ENCODE measurements around the gene ALDH3A2. TPM values are rescaled to one million over a fixed set of nuclear protein-coding genes. Genes with fewer than 3 reads are reported as not detected.

ALDH3A2 gene
- total RNA-seq, 1 donor from 2014 or later: 138 TPM

- Histone ChIP-seq H2AFZ (replicated peaks) (no peak overlapping the region), H3F3A (ENCODE audit: low read depth) (no peaks in the 10 kb centered on the region), H3K4me2 (no peak overlapping the region), H3K4me1 (peaks cover 5% of the 10 kb centered on the region), H3K27me3 (no peaks in the 10 kb centered on the region), H3K27ac (no peak overlapping the region), H3K36me3 (peaks cover 25% of the 10 kb centered on the region), H3K79me2 (ENCODE audit: low read depth) (peaks cover 63% of the 10 kb centered on the region), H3K9me3 (ENCODE audit: low read depth) (no peaks in the 10 kb centered on the region), H3K9ac (no peak overlapping the region), H4K20me1 (ENCODE audit: low read depth) (peaks cover 4% of the 10 kb centered on the region), H3K4me3 (no peak overlapping the region)
- no peak for DNase-seq (ENCODE audit: low spot score)
- H3K4me1 Mint-ChIP-seq: peaks cover 5% of the 10 kb centered on the region
- H3K4me3 Mint-ChIP-seq: no peak overlapping the region
- peaks cover 15% of the 10 kb centered on the region for H3K9me3 Mint-ChIP-seq
- H3K27ac Mint-ChIP-seq: no peak overlapping the region
- H3K27me3 Mint-ChIP-seq (ENCODE audit: insufficient read depth, low read depth): peaks cover 6% of the 10 kb centered on the region
- H3K36me3 Mint-ChIP-seq: peaks cover 62% of the 10 kb centered on the region
- TF ChIP-seq EZH2 (IDR thresholded peaks at IDR 0.05): no peak
- TF ChIP-seq EZH2phosphoT487 (IDR thresholded peaks at IDR 0.05): no peak
- no peak for TF ChIP-seq CTCF (IDR thresholded peaks at IDR 0.05)
Measured at GRCh38 chr17:19654896-19655295, 6.3 kb downstream of the ALDH3A2 start.

- no peak for DNase-seq (ENCODE audit: low spot score)
- Histone ChIP-seq H3K9me3 (ENCODE audit: low read depth) (no peaks in the 10 kb centered on the region), H3K4me1 (no peaks in the 10 kb centered on the region), H3K27me3 (no peaks in the 10 kb centered on the region), H3K36me3 (peaks cover 26% of the 10 kb centered on the region), H3K9ac (no peak overlapping the region), H4K20me1 (ENCODE audit: low read depth) (no peaks in the 10 kb centered on the region), H3K4me2 (no peak overlapping the region), H3K4me3 (no peak overlapping the region), H3F3A (ENCODE audit: low read depth) (no peaks in the 10 kb centered on the region), H3K79me2 (ENCODE audit: low read depth) (peaks cover 49% of the 10 kb centered on the region), H2AFZ (replicated peaks) (no peak overlapping the region), H3K27ac (no peak overlapping the region)
- Mint-ChIP-seq H3K36me3 (peaks cover 64% of the 10 kb centered on the region), H3K27me3 (ENCODE audit: insufficient read depth, low read depth) (peaks cover 6% of the 10 kb centered on the region), H3K4me1 (no peaks in the 10 kb centered on the region), H3K4me3 (no peak overlapping the region), H3K9me3 (peaks cover 15% of the 10 kb centered on the region), H3K27ac (no peak overlapping the region)
- TF ChIP-seq EZH2 (IDR thresholded peaks at IDR 0.05) (no peak), CTCF (IDR thresholded peaks at IDR 0.05) (no peak)
Measured at GRCh38 chr17:19656336-19656735, 7.8 kb downstream of the ALDH3A2 start.

DNA sequence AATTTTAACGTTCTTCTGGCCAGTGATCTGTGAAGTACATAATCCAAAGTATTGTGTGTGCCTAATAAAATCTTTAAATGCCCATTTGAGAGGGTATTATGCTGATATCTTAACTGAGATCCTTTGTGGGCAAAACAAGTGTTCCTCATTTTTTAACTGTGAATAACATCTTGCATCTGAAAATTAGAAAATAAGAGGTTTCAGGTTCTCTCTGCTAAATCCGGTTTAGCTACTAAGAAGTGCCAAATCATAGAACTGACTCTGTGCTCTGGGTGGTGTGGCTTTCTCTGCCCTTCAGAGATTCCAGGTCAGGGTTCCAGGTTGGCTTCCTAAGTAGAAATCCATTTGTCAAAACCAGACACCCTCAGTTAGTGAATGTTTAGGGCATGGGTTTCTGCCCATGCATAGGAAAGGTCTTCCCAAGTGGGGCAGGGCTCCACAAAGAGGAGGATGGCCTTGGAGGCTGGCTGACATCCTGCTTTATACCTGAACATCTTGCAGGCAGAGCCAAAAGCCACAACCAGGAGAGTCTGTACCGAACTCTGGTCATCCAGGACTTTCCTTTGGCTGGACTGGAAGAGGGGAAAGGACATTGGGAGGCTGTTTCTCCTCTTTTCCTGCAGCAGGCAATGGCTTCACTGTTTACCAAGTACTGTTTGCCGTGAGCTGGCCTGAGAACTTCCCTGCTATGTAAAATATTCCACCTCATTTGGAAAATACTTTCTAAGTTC is 8.5 kb downstream of the ALDH3A2 start:
- TF ChIP-seq EZH2 (IDR thresholded peaks at IDR 0.05): no peak
- TF ChIP-seq CTCF (IDR thresholded peaks at IDR 0.05): no peak
- no peak for TF ChIP-seq EZH2phosphoT487 (IDR thresholded peaks at IDR 0.05)
- no peak for DNase-seq (ENCODE audit: low spot score)
- Mint-ChIP-seq H3K9me3 (peaks cover 15% of the 10 kb centered on the region), H3K36me3 (peaks cover 61% of the 10 kb centered on the region), H3K27ac (no peak overlapping the region), H3K27me3 (ENCODE audit: insufficient read depth, low read depth) (peaks cover 6% of the 10 kb centered on the region), H3K4me3 (no peak overlapping the region), H3K4me1 (no peaks in the 10 kb centered on the region)
- H3K27ac ChIP-seq: no peak overlapping the region
- H2AFZ ChIP-seq (replicated peaks): no peak overlapping the region
- no peak overlapping the region for H3K9ac ChIP-seq
- H3K4me1 ChIP-seq: no peaks in the 10 kb centered on the region
- peaks cover under 1% of the 10 kb centered on the region for H4K20me1 ChIP-seq (ENCODE audit: low read depth)
- H3K36me3 ChIP-seq: peaks cover 28% of the 10 kb centered on the region
- no peaks in the 10 kb centered on the region for H3F3A ChIP-seq (ENCODE audit: low read depth)
- peaks cover 42% of the 10 kb centered on the region for H3K79me2 ChIP-seq (ENCODE audit: low read depth)
- H3K27me3 ChIP-seq: no peaks in the 10 kb centered on the region
- no peaks in the 10 kb centered on the region for H3K9me3 ChIP-seq (ENCODE audit: low read depth)
- H3K4me3 ChIP-seq: no peak overlapping the region
- H3K4me2 ChIP-seq: no peak overlapping the region

Measured in neural progenitor cell (in vitro differentiated cells).